ENCODE measurements around the gene VASH1. TPM values are rescaled to one million over a fixed set of nuclear protein-coding genes. Genes with fewer than 3 reads are reported as not detected.

The VASH1 gene
- total and polyA plus RNA-seq, 2 experiments from 2014 or later = 0.78 to 2.8 TPM

- TF ChIP-seq CTCF (conservative IDR thresholded peaks at IDR 0.05; ENCODE audit: low read depth in 2 of 2) = no peak
- TF ChIP-seq ZNF462 (CRISPR knock-in tag; IDR thresholded peaks at IDR 0.05) = no peak
These were observed 43.6 kb upstream of the VASH1 start (continued) for GRCh38 chr14:76717508-76718290.

GRCh38 chr14:76718306-76719040, 42.8 kb upstream of the VASH1 start:
- Histone ChIP-seq H2AFZ (no peak overlapping the region), H3F3A (replicated peaks; ENCODE audit: low read depth) (no peaks in the 10 kb centered on the region), H3K9me2 (ENCODE audit: insufficient read depth) (no peaks in the 10 kb centered on the region), H3K4me1 (ENCODE audit: insufficient read depth) (0 out of 2 replicates have a peak, but pooled peaks cover 5% of the 10 kb centered on the region), H4K20me1 (replicated peaks; ENCODE audit: insufficient read depth) (no peaks in the 10 kb centered on the region), H3K27me3 (ENCODE audit: insufficient read depth) (no peaks in the 10 kb centered on the region), H3K27ac (ENCODE audit: low read depth) (no peak overlapping the region), H3K79me2 (replicated peaks; ENCODE audit: insufficient read depth) (no peaks in the 10 kb centered on the region), H3K4me3 (no peak overlapping the region), H3K4me2 (no peak overlapping the region), H3K36me3 (ENCODE audit: insufficient read depth) (no peaks in the 10 kb centered on the region)
- H3K9me3 Mint-ChIP-seq = no peaks in the 10 kb centered on the region
- DNase-seq (ENCODE audit: low spot score) (no peak), ATAC-seq (no peak)
- H3K36me3 Mint-ChIP-seq (ENCODE audit: low read depth) = no peaks in the 10 kb centered on the region
- H3K27me3 Mint-ChIP-seq (ENCODE audit: insufficient read depth, low read depth, poor library complexity) = no peaks in the 10 kb centered on the region
- H3K4me1 Mint-ChIP-seq = peaks cover 7% of the 10 kb centered on the region
- H3K4me3 Mint-ChIP-seq = no peak overlapping the region
- no peak overlapping the region for H3K27ac Mint-ChIP-seq
- TF ChIP-seq NANOG (IDR thresholded peaks at IDR 0.05; ENCODE audit: borderline replicate concordance) (no peak), JUNB (IDR thresholded peaks at IDR 0.05; ENCODE audit: unreplicated experiment) (no peak), ETS1 (IDR thresholded peaks at IDR 0.05) (no peak), STAT1 (IDR thresholded peaks at IDR 0.05; ENCODE audit: unreplicated experiment) (no peak), CREB1 (CRISPR knock-in tag; IDR thresholded peaks at IDR 0.05; ENCODE audit: low read depth) (no peak), CTCF (conservative IDR thresholded peaks at IDR 0.05; ENCODE audit: low read depth in 2 of 2) (no peak)
